Upper lobe of right lung (tissue), 1 donor: ENCODE results near the gene TMEM238. TPM values are rescaled to one million over a fixed set of nuclear protein-coding genes. Genes with fewer than 3 reads are reported as not detected.
"Not testable (repeated sequence)": the region's sequence is repeated elsewhere in the genome, so short reads cannot be mapped to it uniquely, and the experiment has no call there.

ENCODE experiments used
- ATAC-seq: fragments of 200-7000 bp; cut with Tn5 transposase; one replicate; pipeline ENCODE4 v1.9.1; 2020; ENCODE audit warnings: mild to moderate bottlenecking, moderate library complexity
- DNase-seq: peaks from one replicate; pipeline ENCODE4 v3.0.0-alpha.2; 2020
- H3K27ac ChIP-seq: fragments of 200-600 bp; one replicate; pipeline ENCODE4 v1.8.0; 2022
- H3K27me3 ChIP-seq: fragments of 200-600 bp; one replicate; pipeline ENCODE4 v1.8.0; 2022; ENCODE audit warnings: mild to moderate bottlenecking
- H3K36me3 ChIP-seq: fragments of 200-600 bp; one replicate; pipeline ENCODE4 v1.8.0; 2022
- H3K4me1 ChIP-seq: fragments of 200-600 bp; one replicate; pipeline ENCODE4 v1.8.0; 2022
- H3K4me3 ChIP-seq: fragments of 200-600 bp; one replicate; pipeline ENCODE4 v1.8.0; 2022; ENCODE audit warnings: mild to moderate bottlenecking
- H3K9me3 ChIP-seq: fragments of 200-600 bp; one replicate; pipeline ENCODE4 v1.8.0; 2022
- CTCF ChIP-seq: fragments of 200-600 bp; IDR thresholded peaks from one replicate; pipeline ENCODE4 v1.8.0; 2022; ENCODE audit warnings: antibody characterized with exemption
- intact Hi-C: fragments of 100-400 bp; cut with DNase I; formaldehyde crosslinking; loops from one replicate; pipeline ENCODE4 v1.11.0; 2022
- total RNA-seq: library from RNA; stranded (reverse); fragmentation: NEBNext Ultra II Directional; extraction: Animal tissue kit (Norgen Biotek cat#: 25700); gene quantifications from one replicate; pipeline ENCODE4 v1.2.1, GENCODE V29; 2021
- donor health status: DM: no; HTN: yes; CAD: no; lungs with severe emphysema.

The TMEM238 gene
- total RNA-seq, 1 donor from 2014 or later: 19.8 TPM

- Histone ChIP-seq H3K27me3 (no peaks in the 10 kb centered on the region), H3K4me3 (no peak overlapping the region), H3K36me3 (no peaks in the 10 kb centered on the region), H3K9me3 (no peaks in the 10 kb centered on the region), H3K27ac (no peak overlapping the region), H3K4me1 (peaks cover 16% of the 10 kb centered on the region)
- DNase-seq: no peak
- intact Hi-C loops: no loop called here
- ATAC-seq: no peak
- TF ChIP-seq CTCF: no peak
Measured at GRCh38 chr19:55410168-55410567, 26.1 kb upstream of the TMEM238 start.

DNA sequence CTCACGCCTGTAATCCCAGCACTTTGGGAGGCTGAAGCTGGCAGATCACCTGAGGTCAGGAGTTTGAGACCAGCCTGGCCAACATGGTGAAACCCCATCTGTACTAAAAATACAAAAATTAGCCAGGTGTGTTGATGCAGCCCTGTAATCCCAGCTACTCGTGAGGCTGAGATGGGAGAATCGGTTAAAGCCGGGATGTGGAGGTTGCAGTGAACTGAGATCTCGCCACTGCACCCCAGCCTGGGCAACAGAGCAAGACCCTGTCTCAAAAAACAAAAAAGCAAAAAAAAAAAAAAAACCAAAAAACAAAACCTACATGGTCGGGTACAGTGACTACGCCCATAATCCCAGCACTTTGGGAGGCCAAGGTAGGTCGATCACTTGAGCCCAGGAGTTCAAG, 25.1 kb upstream of the TMEM238 start:
- H3K9me3 ChIP-seq, ATAC-seq, H3K36me3 ChIP-seq, H3K27ac ChIP-seq, DNase-seq, intact Hi-C loops, H3K27me3 ChIP-seq, H3K4me3 ChIP-seq: not testable (repeated sequence)
- H3K4me1 ChIP-seq: peaks cover 16% of the 10 kb centered on the region

DNA sequence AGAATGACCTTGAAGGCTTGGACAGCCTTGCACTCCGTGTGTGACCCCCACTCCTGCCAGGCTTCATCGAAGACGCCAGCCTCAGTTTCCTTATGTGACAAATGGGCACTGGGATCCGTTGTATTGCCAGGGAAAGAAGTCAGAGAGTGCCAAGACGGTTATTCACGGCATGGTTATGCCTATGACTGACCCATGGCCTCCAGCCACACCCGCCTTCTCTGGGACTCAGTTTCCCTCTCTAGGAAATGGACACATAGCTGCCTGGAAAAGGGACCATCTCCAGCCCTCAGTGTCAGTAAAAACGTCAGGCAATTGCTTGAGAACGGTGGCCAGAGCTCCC, 24.4 kb upstream of the TMEM238 start:
- intact Hi-C loops: no loop called here
- Histone ChIP-seq H3K9me3 (no peaks in the 10 kb centered on the region), H3K27ac (peak overlapping the region; percentile 98), H3K4me3 (peak overlapping the region; percentile 68), H3K36me3 (peaks cover 9% of the 10 kb centered on the region), H3K27me3 (no peaks in the 10 kb centered on the region), H3K4me1 (peaks cover 16% of the 10 kb centered on the region)
- no peak for TF ChIP-seq CTCF
- no peak for ATAC-seq
- no peak for DNase-seq

DNA sequence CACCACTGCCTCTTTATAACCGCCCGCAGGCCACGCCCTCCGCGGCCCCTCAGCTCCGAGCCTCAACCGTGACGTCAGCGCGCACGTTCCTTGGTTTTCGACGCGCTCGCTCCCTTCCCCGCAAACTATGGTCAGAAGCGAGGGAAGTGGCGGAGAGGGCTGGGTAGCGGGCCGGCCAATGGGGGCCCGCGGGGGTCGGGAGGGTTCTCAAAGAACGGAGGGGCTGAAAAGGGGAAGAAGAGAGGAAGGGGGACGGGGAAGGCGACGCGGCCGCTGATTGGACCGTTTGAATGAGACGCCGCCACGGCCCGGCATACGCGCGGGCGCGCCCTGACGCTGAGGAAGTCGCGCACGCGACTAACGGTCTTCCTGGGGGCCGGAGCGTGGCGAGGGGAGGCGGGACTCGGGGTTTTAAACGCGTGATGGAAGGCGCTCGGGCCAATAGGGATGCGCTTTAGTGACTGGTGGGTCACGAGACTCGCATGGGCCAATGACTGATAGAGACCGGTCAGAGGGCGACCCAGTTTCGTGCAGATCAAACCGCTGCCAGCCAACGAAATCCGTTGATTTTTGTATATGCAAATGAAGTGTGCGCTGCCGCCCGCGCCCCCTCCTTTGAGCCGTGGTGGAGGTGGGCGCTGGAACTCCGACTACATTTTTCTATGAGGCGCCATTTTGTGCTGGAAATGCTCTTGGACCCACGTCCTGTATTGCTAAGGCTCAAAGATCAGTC, 23.9 kb upstream of the TMEM238 start:
- H3K27ac ChIP-seq: peak overlapping the region; percentile 98
- peak overlapping the region; percentile 68 for H3K4me3 ChIP-seq
- DNase-seq (peak; percentile 99), ATAC-seq (peak; percentile 97)
- peaks cover 16% of the 10 kb centered on the region for H3K4me1 ChIP-seq
- intact Hi-C loops: no loop called here
- H3K36me3 ChIP-seq: peaks cover 14% of the 10 kb centered on the region
- no peak for TF ChIP-seq CTCF
- H3K27me3 ChIP-seq: no peaks in the 10 kb centered on the region
- no peaks in the 10 kb centered on the region for H3K9me3 ChIP-seq

DNA sequence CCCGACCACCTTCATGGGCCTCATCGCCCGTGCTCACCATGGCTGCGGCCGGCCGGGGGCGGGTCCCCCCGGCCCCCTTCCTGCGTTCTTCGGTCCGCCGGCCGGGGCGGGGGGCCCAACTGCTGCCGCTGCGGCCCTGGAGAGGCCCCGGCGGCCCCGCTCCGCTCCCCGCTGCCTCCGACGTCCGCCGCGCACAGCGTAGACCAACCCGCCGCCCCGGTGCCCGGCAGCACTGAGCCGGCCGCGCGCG, 23.4 kb upstream of the TMEM238 start, which contains the start of gene UBE2S:
TSS of gene UBE2S (minus strand) at position 239 of the 250 bp plus-strand sequence. CDS start at position 40, 199 bp downstream.
- peak within 1 kb of the TSS; percentile 68 for H3K4me3 ChIP-seq
- peaks cover 19% of the 10 kb centered on the region for H3K36me3 ChIP-seq
- H3K27me3 ChIP-seq, H3K9me3 ChIP-seq, DNase-seq, intact Hi-C loops, ATAC-seq: not testable (repeated sequence)
- peaks cover 16% of the 10 kb centered on the region for H3K4me1 ChIP-seq
- H3K27ac ChIP-seq: peak within 1 kb of the TSS; percentile 98

DNA sequence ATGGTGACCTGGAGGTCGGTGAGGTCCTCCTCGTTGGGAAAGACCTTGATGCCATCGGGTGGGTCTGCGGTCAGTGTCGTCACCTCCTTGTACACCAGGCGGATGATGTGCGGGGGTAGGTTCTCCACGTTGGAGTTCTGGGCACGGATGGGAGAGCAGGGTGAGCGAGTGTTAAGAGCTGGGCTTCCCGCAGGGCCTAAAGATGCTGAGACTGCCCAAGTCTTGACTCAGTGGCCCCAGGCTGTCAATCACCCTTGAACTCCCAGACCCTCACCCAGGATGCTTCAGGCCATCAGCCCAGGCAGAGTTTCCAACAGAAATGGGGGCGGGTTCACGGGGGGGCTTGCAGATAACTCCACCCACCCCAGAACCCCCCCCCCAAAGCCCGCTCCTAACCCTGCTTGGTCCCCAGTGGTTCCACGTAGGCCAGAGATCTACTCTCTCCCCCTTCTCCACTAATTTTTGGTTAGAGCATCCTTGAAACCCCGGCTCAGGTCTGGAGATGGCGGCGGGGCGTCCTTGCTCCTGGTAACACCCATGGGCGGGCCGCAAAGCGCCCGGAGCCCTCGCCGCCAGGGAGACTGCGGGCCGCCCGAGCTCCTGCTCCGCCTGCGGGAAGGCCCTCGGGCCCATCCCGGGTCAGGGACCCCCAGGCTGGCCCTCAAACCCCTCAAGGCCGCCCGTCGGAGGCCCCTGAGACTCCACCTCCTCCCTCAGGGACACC, 22.9 kb upstream of the TMEM238 start:
- Histone ChIP-seq H3K27ac (peak overlapping the region; percentile 98), H3K4me1 (peaks cover 16% of the 10 kb centered on the region), H3K4me3 (peak overlapping the region; percentile 68), H3K27me3 (no peaks in the 10 kb centered on the region), H3K9me3 (no peaks in the 10 kb centered on the region), H3K36me3 (peaks cover 20% of the 10 kb centered on the region)
- TF ChIP-seq CTCF: no peak
- DNase-seq: peak; percentile 77
- peak; percentile 6 for ATAC-seq
- intact Hi-C loops: no loop called here
